Activated naive CD4-positive, alpha-beta T cell treated with anti-CD3 and anti-CD28 coated beads, Interleukin-2, amount 10 ng/mL, durations not matched to agents 7 days and 5 days (primary cell): ENCODE results near the gene ROPN1.
"Not testable (repeated sequence)": the region's sequence is repeated elsewhere in the genome, so short reads cannot be mapped to it uniquely, and the experiment has no call there.

Experiments
- CTCF ChIA-PET: fragments of 350-600 bp; sonication (Branson Sonifier 250); formaldehyde crosslinking; loops from one replicate; lab custom pipeline; 2021; ENCODE audit warnings: antibody characterized with exemption; lab: Charles Lee
- DNase-seq: peaks from one replicate; pipeline ENCODE4 v3.0.0-alpha.2; 2020
- H3K27ac Mint-ChIP-seq: one replicate; pipeline ENCODE4 v1.8.0; 2021; ENCODE audit warnings: mild to moderate bottlenecking, moderate library complexity, mixed read lengths
- H3K27me3 Mint-ChIP-seq: one replicate; pipeline ENCODE4 v1.8.0; 2021; ENCODE audit warnings: mild to moderate bottlenecking, mixed read lengths
- H3K36me3 Mint-ChIP-seq: one replicate; pipeline ENCODE4 v1.8.0; 2021; ENCODE audit warnings: mixed read lengths
- H3K4me1 Mint-ChIP-seq: one replicate; pipeline ENCODE4 v1.8.0; 2021; ENCODE audit warnings: mixed read lengths
- H3K4me3 Mint-ChIP-seq: one replicate; pipeline ENCODE4 v1.8.0; 2021; ENCODE audit warnings: mild to moderate bottlenecking, moderate library complexity, mixed read lengths
- H3K9me3 Mint-ChIP-seq: one replicate; pipeline ENCODE4 v1.8.0; 2021; ENCODE audit warnings: mixed read lengths

Gene ROPN1

GRCh38 chr3:123991730-123992588, at the start of gene ROPN1:
ROPN1 (minus strand) TSS chr3:123992124; CDS start chr3:123980481, 11,643 bp downstream.
- H3K27ac Mint-ChIP-seq, CTCF ChIA-PET, H3K9me3 Mint-ChIP-seq, DNase-seq, H3K36me3 Mint-ChIP-seq, H3K4me1 Mint-ChIP-seq: not testable (repeated sequence)
- Mint-ChIP-seq H3K27me3 (peaks cover 42% of the 10 kb centered on the region), H3K4me3 (peak within 1 kb of the TSS; percentile 49)

- Mint-ChIP-seq H3K27me3 (peaks cover 8% of the 10 kb centered on the region), H3K9me3 (no peaks in the 10 kb centered on the region), H3K4me1 (no peaks in the 10 kb centered on the region), H3K36me3 (no peaks in the 10 kb centered on the region), H3K4me3 (no peak overlapping the region), H3K27ac (no peak overlapping the region)
- no peak for DNase-seq
- CTCF ChIA-PET = interaction anchor here (1.0 kb wide), 1 partner anchor 8 kb away, joined by 4 read pairs; the partner anchor contains the start of gene KALRN
These were observed 49.6 kb upstream of the ROPN1 start for GRCh38 chr3:124041553-124041952.

GRCh38 chr3:124037326-124037725, 45.4 kb upstream of the ROPN1 start:
- H3K27ac Mint-ChIP-seq = no peak overlapping the region
- no peak for DNase-seq
- no peaks in the 10 kb centered on the region for H3K9me3 Mint-ChIP-seq
- peaks cover 9% of the 10 kb centered on the region for H3K4me1 Mint-ChIP-seq
- no peak overlapping the region for H3K4me3 Mint-ChIP-seq
- CTCF ChIA-PET = no interaction called here
- no peaks in the 10 kb centered on the region for H3K36me3 Mint-ChIP-seq
- peaks cover 38% of the 10 kb centered on the region for H3K27me3 Mint-ChIP-seq

- Mint-ChIP-seq H3K4me1 (peaks cover 11% of the 10 kb centered on the region), H3K27me3 (peaks cover 49% of the 10 kb centered on the region)
- H3K36me3 Mint-ChIP-seq, H3K4me3 Mint-ChIP-seq, DNase-seq, H3K9me3 Mint-ChIP-seq, H3K27ac Mint-ChIP-seq, CTCF ChIA-PET: not testable (repeated sequence)
These were observed 44.3 kb upstream of the ROPN1 start for GRCh38 chr3:124036214-124036613.

- DNase-seq = no peak
- Mint-ChIP-seq H3K4me1 (peaks cover 11% of the 10 kb centered on the region), H3K4me3 (no peak overlapping the region), H3K9me3 (no peaks in the 10 kb centered on the region), H3K27me3 (peaks cover 51% of the 10 kb centered on the region), H3K27ac (no peak overlapping the region), H3K36me3 (no peaks in the 10 kb centered on the region)
- CTCF ChIA-PET = interaction anchor here (1.3 kb wide), 1 partner anchor 19 kb away, joined by 4 read pairs; no protein-coding TSS in a partner anchor
These were observed 43.7 kb upstream of the ROPN1 start for GRCh38 chr3:124035463-124036121.

- no peak for DNase-seq
- CTCF ChIA-PET = interaction anchor here (1.3 to 1.4 kb wide), 2 partner anchors 19 to 93 kb away, joined by 3 to 4 read pairs; no protein-coding TSS in a partner anchor
- Mint-ChIP-seq H3K4me1 (peaks cover 11% of the 10 kb centered on the region), H3K27me3 (peaks cover 57% of the 10 kb centered on the region), H3K4me3 (no peak overlapping the region), H3K9me3 (no peaks in the 10 kb centered on the region), H3K36me3 (no peaks in the 10 kb centered on the region), H3K27ac (no peak overlapping the region)
These were observed 42.9 kb upstream of the ROPN1 start for GRCh38 chr3:124034844-124035152.

- Mint-ChIP-seq H3K4me3 (peak overlapping the region; percentile 36), H3K9me3 (no peaks in the 10 kb centered on the region), H3K27me3 (peaks cover 58% of the 10 kb centered on the region), H3K4me1 (peaks cover 11% of the 10 kb centered on the region), H3K36me3 (no peaks in the 10 kb centered on the region), H3K27ac (no peak overlapping the region)
- CTCF ChIA-PET = interaction anchor here (1.1 to 1.6 kb wide), 4 partner anchors 8 to 92 kb away, joined by 3 to 4 read pairs (median 4); no protein-coding TSS in a partner anchor
- DNase-seq = peak; percentile 21
These were observed 42.3 kb upstream of the ROPN1 start for GRCh38 chr3:124034016-124034843.

GRCh38 chr3:124033360-124034015, 41.6 kb upstream of the ROPN1 start, which contains the start of gene KALRN:
KALRN (plus strand) TSS chr3:124033369.
- CTCF ChIA-PET = interaction anchor here (0.8 to 1.8 kb wide), 8 partner anchors 8 to 92 kb away, joined by 3 to 8 read pairs (median 4); no protein-coding TSS in a partner anchor
- H3K4me1 Mint-ChIP-seq = peaks cover 11% of the 10 kb centered on the region
- H3K27me3 Mint-ChIP-seq = peaks cover 63% of the 10 kb centered on the region
- no peak for DNase-seq
- no peaks in the 10 kb centered on the region for H3K36me3 Mint-ChIP-seq
- H3K9me3 Mint-ChIP-seq = no peaks in the 10 kb centered on the region
- peak within 1 kb of the TSS; percentile 47 for H3K4me3 Mint-ChIP-seq
- H3K27ac Mint-ChIP-seq = no peak within 1 kb of the TSS

GRCh38 chr3:124032881-124033359, 41.0 kb upstream of the ROPN1 start:
- Mint-ChIP-seq H3K4me3 (peak overlapping the region; percentile 29), H3K27me3 (peaks cover 63% of the 10 kb centered on the region), H3K9me3 (no peaks in the 10 kb centered on the region), H3K4me1 (peaks cover 11% of the 10 kb centered on the region), H3K36me3 (no peaks in the 10 kb centered on the region), H3K27ac (no peak overlapping the region)
- peak; percentile 77 for DNase-seq
- CTCF ChIA-PET = interaction anchor here (0.8 to 1.8 kb wide), 8 partner anchors 9 to 55 kb away, joined by 3 to 8 read pairs (median 4); no protein-coding TSS in a partner anchor

GRCh38 chr3:124032311-124032880, 40.5 kb upstream of the ROPN1 start:
- no peak overlapping the region for H3K27ac Mint-ChIP-seq
- H3K9me3 Mint-ChIP-seq = no peaks in the 10 kb centered on the region
- H3K4me1 Mint-ChIP-seq = peaks cover 11% of the 10 kb centered on the region
- CTCF ChIA-PET = interaction anchor here (0.8 to 1.8 kb wide), 7 partner anchors 14 to 56 kb away, joined by 3 to 8 read pairs (median 3); no protein-coding TSS in a partner anchor
- H3K27me3 Mint-ChIP-seq = peaks cover 63% of the 10 kb centered on the region
- peak overlapping the region; percentile 47 for H3K4me3 Mint-ChIP-seq
- H3K36me3 Mint-ChIP-seq = no peaks in the 10 kb centered on the region
- no peak for DNase-seq

GRCh38 chr3:124026516-124026915, 34.6 kb upstream of the ROPN1 start:
- H3K9me3 Mint-ChIP-seq = no peaks in the 10 kb centered on the region
- H3K4me3 Mint-ChIP-seq = no peak overlapping the region
- CTCF ChIA-PET = no interaction called here
- H3K36me3 Mint-ChIP-seq = no peaks in the 10 kb centered on the region
- no peak overlapping the region for H3K27ac Mint-ChIP-seq
- H3K27me3 Mint-ChIP-seq = peaks cover 21% of the 10 kb centered on the region
- no peak for DNase-seq
- no peaks in the 10 kb centered on the region for H3K4me1 Mint-ChIP-seq

- H3K4me3 Mint-ChIP-seq, H3K4me1 Mint-ChIP-seq, H3K36me3 Mint-ChIP-seq, H3K9me3 Mint-ChIP-seq, H3K27ac Mint-ChIP-seq, DNase-seq, CTCF ChIA-PET: not testable (repeated sequence)
- H3K27me3 Mint-ChIP-seq = peaks cover 22% of the 10 kb centered on the region
These were observed 31.6 kb upstream of the ROPN1 start for GRCh38 chr3:124023531-124023930.

- Mint-ChIP-seq H3K4me3 (no peak overlapping the region), H3K9me3 (no peaks in the 10 kb centered on the region), H3K27ac (no peak overlapping the region), H3K27me3 (peaks cover 43% of the 10 kb centered on the region), H3K4me1 (no peaks in the 10 kb centered on the region), H3K36me3 (no peaks in the 10 kb centered on the region)
- CTCF ChIA-PET = interaction anchor here (1.2 kb wide), 1 partner anchor 14 kb away, joined by 4 read pairs; the partner anchor contains the start of gene KALRN
- DNase-seq = no peak
These were observed 27.4 kb upstream of the ROPN1 start for GRCh38 chr3:124019291-124019690.
